Mesenchymal stem cell (in vitro differentiated cells and primary cell): ENCODE measurements around the gene PPP1CB. TPM values are rescaled to one million over a fixed set of nuclear protein-coding genes. Genes with fewer than 3 reads are reported as not detected.
A peak's percentile ranks its signal among the peaks of the same experiment; 100 is the strongest.

ENCODE experiments used
- DNase-seq: peaks from one replicate; pipeline ENCODE4 v3.0.0-alpha.2; 2013
- H2AFZ ChIP-seq: one replicate; pipeline ENCODE4 v1.6.1; 2013; ENCODE audit warnings: low read depth, mild to moderate bottlenecking, control low read depth, inconsistent platforms, low read length, moderate library complexity
- H2AK5ac ChIP-seq: 2 replicates; pipeline ENCODE4 v1.6.1; 2013; ENCODE audit warnings: low read length, moderate library complexity, mild to moderate bottlenecking, inconsistent platforms; ENCODE audit not compliant: severe bottlenecking
- H2BK120ac ChIP-seq: one replicate; pipeline ENCODE4 v1.6.1; 2013; ENCODE audit warnings: low read depth, mild to moderate bottlenecking, inconsistent platforms, low read length, moderate library complexity
- H2BK12ac ChIP-seq, 2 experiments: one replicate each; pipeline ENCODE4 v1.6.1; 2013; ENCODE audit warnings: inconsistent platforms in 2 of 2, low read length in 2 of 2, mild to moderate bottlenecking in 2 of 2, moderate library complexity in 2 of 2, control low read depth in 1 of 2
- H2BK15ac ChIP-seq: one replicate; pipeline ENCODE4 v1.6.1; 2013; ENCODE audit warnings: mild to moderate bottlenecking, low read depth, inconsistent platforms; ENCODE audit not compliant: poor library complexity, severe bottlenecking
- H2BK5ac ChIP-seq: 2 replicates; pipeline ENCODE4 v1.6.1; 2013; ENCODE audit warnings: low read depth, mild to moderate bottlenecking, low read length, control low read depth, inconsistent platforms; ENCODE audit not compliant: poor library complexity, severe bottlenecking
- H3K14ac ChIP-seq, 2 experiments: one replicate each; pipeline ENCODE4 v1.6.1; 2013; ENCODE audit warnings: inconsistent platforms in 2 of 2, low read length in 2 of 2, control low read depth in 1 of 2, mild to moderate bottlenecking in 1 of 2, moderate library complexity in 1 of 2
- H3K18ac ChIP-seq, 2 experiments: one replicate each; pipeline ENCODE4 v1.6.1; 2013; ENCODE audit warnings: inconsistent platforms in 2 of 2, low read length in 2 of 2, control low read depth in 1 of 2, low read depth in 1 of 2, mild to moderate bottlenecking in 1 of 2
- H3K23ac ChIP-seq, 2 experiments: one replicate each; pipeline ENCODE4 v1.6.1; 2013; ENCODE audit warnings: inconsistent platforms in 2 of 2, low read length in 2 of 2, mild to moderate bottlenecking in 2 of 2, moderate library complexity in 2 of 2, control low read depth in 1 of 2
- H3K27ac ChIP-seq: 2 replicates; pipeline ENCODE4 v1.5.1; 2013; ENCODE audit warnings: mild to moderate bottlenecking, moderate library complexity, low read length, control low read depth, inconsistent platforms; ENCODE audit not compliant: poor library complexity, severe bottlenecking
- H3K27me3 ChIP-seq, 2 experiments: 2 replicates each; pipeline versions ENCODE4 v1.6.1 to v1.7.0; 2013; ENCODE audit warnings: low read length in 2 of 2, mild to moderate bottlenecking in 2 of 2, moderate library complexity in 2 of 2, control low read depth in 1 of 2, inconsistent platforms in 1 of 2; ENCODE audit not compliant: control insufficient read depth in 1 of 2, insufficient read depth in 1 of 2
- H3K36me3 ChIP-seq, 2 experiments: 2 replicates each; pipeline versions ENCODE4 v1.6.1 to v1.7.0; 2013; ENCODE audit warnings: low read length in 2 of 2, control low read depth in 1 of 2, inconsistent platforms in 1 of 2, low read depth in 1 of 2, mild to moderate bottlenecking in 1 of 2; ENCODE audit not compliant: insufficient read depth in 2 of 2, control insufficient read depth in 1 of 2
- H3K4ac ChIP-seq, 2 experiments: one replicate each; pipeline ENCODE4 v1.6.1; 2013; ENCODE audit warnings: inconsistent platforms in 2 of 2, low read length in 2 of 2, mild to moderate bottlenecking in 2 of 2, moderate library complexity in 2 of 2, control low read depth in 1 of 2, low read depth in 1 of 2
- H3K4me1 ChIP-seq: 2 replicates; pipeline ENCODE4 v1.6.1; 2013; ENCODE audit warnings: low read depth, low read length, control low read depth; ENCODE audit not compliant: control insufficient read depth, insufficient read depth
- H3K4me2 ChIP-seq: 2 replicates; pipeline ENCODE4 v1.6.1; 2013; ENCODE audit warnings: low read length, mild to moderate bottlenecking, inconsistent platforms; ENCODE audit not compliant: poor library complexity, severe bottlenecking
- H3K4me3 ChIP-seq, 2 experiments: 2 replicates each; pipeline versions ENCODE4 v1.5.1 to v1.7.0; 2013; ENCODE audit warnings: low read length in 2 of 2, mild to moderate bottlenecking in 2 of 2, control low read depth in 1 of 2, low read depth in 1 of 2; ENCODE audit not compliant: insufficient read depth in 1 of 2
- H3K79me1 ChIP-seq: replicated peaks from 2 replicates; pipeline ENCODE4 v1.6.1; 2013; ENCODE audit warnings: mild to moderate bottlenecking, control low read depth, low read length, inconsistent platforms; ENCODE audit not compliant: poor library complexity, severe bottlenecking
- H3K9ac ChIP-seq: 2 replicates; pipeline ENCODE4 v1.7.0; 2013; ENCODE audit warnings: mild to moderate bottlenecking, low read length, moderate library complexity
- H3K9me3 ChIP-seq: 2 replicates; pipeline ENCODE4 v1.7.0; 2013; ENCODE audit warnings: mild to moderate bottlenecking, low read length; ENCODE audit not compliant: control insufficient read depth
- H4K8ac ChIP-seq: one replicate; pipeline ENCODE4 v1.6.1; 2013; ENCODE audit warnings: inconsistent platforms, mild to moderate bottlenecking, low read length, moderate library complexity
- H4K91ac ChIP-seq: one replicate; pipeline ENCODE4 v1.6.1; 2013; ENCODE audit warnings: mild to moderate bottlenecking, low read length, inconsistent platforms
- WGBS: methylation state at CpG from one replicate; pipeline ENCODE4 v1.1.7; 2013; ENCODE audit warnings: mixed read lengths; 5-methylcytosine and 5-hydroxymethylcytosine counted together
- polyA plus RNA-seq, 2 experiments: library from polyadenylated mRNA; stranded (reverse); fragments of 200-250 nt; gene quantifications; one replicate each; pipeline ENCODE4 v1.2.3, GENCODE V29; 2013

The PPP1CB gene
- 80.9 TPM for polyA plus RNA-seq (2013, experiment 1 of 2)
- 88.4 TPM for polyA plus RNA-seq (2013, experiment 2 of 2)

DNA sequence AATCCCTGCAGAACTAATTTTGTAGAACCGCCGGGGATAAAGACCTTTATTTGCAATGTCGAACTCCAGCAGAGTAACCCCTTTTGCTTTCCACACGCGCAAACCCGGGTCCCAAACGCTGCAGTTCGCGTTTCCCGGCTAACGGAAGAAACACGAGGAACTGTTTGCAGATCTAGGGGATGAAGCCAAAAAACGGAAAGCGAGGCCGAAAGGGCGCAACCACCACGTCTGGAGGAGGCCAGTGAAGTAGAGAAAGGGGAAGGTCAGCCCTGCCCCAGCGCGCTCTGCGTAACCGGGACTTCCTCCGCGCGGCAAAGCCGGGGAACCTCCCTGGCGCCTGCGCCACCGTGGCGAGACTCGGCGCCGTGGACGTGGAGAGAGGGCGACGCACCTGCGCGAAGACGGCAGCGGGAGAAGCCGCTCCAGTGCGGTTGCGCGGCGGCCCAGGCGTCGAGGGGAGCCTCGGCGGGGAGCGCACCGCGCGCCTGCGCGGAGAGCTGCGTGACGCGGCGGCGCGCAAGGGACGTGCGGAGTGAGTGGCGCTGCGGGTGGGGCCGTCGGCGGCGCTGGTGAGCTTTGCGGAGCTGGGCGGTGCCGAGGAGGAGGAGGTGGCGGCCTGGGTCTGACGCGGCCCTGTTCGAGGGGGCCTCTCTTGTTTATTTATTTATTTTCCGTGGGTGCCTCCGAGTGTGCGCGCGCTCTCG, at the start of gene PPP1CB:
TSS of gene PPP1CB (plus strand) at position 579 of the 704 bp plus-strand sequence. CDS start 295 bp downstream, outside the sequence.
- H4K8ac ChIP-seq: peak within 1 kb of the TSS; percentile 84
- H3K14ac ChIP-seq: peak within 1 kb of the TSS; percentile 91 to 93
- H3K4ac ChIP-seq: peak within 1 kb of the TSS; percentile 90 to 93
- H3K4me2 ChIP-seq: peak within 1 kb of the TSS; percentile 92
- H3K9me3 ChIP-seq: no peaks in the 10 kb centered on the region
- H2AFZ ChIP-seq: peak within 1 kb of the TSS; percentile 69
- peak within 1 kb of the TSS; percentile 81 to 92 for H3K23ac ChIP-seq
- under 1% methylated on average over 70 of the region's 81 CpGs for WGBS
- peaks cover 5% of the 10 kb centered on the region for H3K4me1 ChIP-seq
- peak within 1 kb of the TSS; percentile 73 to 84 for H2BK12ac ChIP-seq
- peak within 1 kb of the TSS; percentile 92 to 99 for H3K18ac ChIP-seq
- H2BK120ac ChIP-seq: peak within 1 kb of the TSS; percentile 94
- H3K27ac ChIP-seq: peak within 1 kb of the TSS; percentile 98
- H3K4me3 ChIP-seq: peak within 1 kb of the TSS; percentile 90 to 93
- peak; percentile 96 for DNase-seq
- no peaks in the 10 kb centered on the region for H3K36me3 ChIP-seq
- peak within 1 kb of the TSS; percentile 87 for H2BK15ac ChIP-seq
- no peaks in the 10 kb centered on the region for H3K79me1 ChIP-seq
- no peaks in the 10 kb centered on the region for H3K27me3 ChIP-seq
- peak within 1 kb of the TSS; percentile 98 for H4K91ac ChIP-seq
- H3K9ac ChIP-seq: peak within 1 kb of the TSS; percentile 97
- peak within 1 kb of the TSS; percentile 83 for H2AK5ac ChIP-seq
- peak within 1 kb of the TSS; percentile 90 for H2BK5ac ChIP-seq

DNA sequence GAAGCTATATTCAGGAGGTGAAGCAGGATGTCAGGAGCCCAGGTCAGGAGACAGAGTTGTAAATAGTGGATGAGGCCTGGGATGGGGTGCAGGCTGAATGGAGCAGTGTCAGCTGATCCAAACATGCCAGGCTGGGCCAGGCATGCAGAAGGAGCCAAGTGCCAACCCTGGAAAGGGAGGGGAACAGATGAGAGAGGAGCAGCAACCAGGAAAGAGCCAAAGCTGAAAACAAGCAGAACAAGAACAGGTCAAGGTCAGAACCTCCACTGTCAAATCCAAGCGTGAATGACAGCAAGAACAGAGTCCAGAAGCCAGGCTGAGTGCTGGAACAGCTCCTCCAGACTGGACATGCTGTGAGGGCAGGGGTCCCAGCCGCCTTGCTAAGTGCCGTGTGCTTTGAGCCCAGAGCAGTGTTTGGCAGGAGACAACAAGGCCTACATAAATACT, 49.2 kb upstream of the PPP1CB start:
- 85% methylated on average over 3 of the region's 3 CpGs for WGBS
- no peak overlapping the region for H2AFZ ChIP-seq
- no peak overlapping the region for H3K4ac ChIP-seq
- peak overlapping the region; percentile 12 for H2BK15ac ChIP-seq
- H4K8ac ChIP-seq: peak overlapping the region; percentile 19
- no peak overlapping the region for H3K27ac ChIP-seq
- peaks cover 14% of the 10 kb centered on the region for H3K9me3 ChIP-seq
- DNase-seq: no peak
- H2BK120ac ChIP-seq: no peak overlapping the region
- H3K4me1 ChIP-seq: peaks cover 5% of the 10 kb centered on the region
- no peaks in the 10 kb centered on the region for H3K79me1 ChIP-seq
- no peaks in the 10 kb centered on the region for H3K36me3 ChIP-seq
- H3K18ac ChIP-seq: peak overlapping the region; percentile 9 to 83
- no peak overlapping the region for H3K4me2 ChIP-seq
- H2AK5ac ChIP-seq: no peak overlapping the region
- no peaks in the 10 kb centered on the region for H3K27me3 ChIP-seq
- H3K4me3 ChIP-seq: no peak overlapping the region
- H3K23ac ChIP-seq: no peak overlapping the region
- H4K91ac ChIP-seq: no peak overlapping the region
- H3K9ac ChIP-seq: no peak overlapping the region
- no peak overlapping the region for H2BK5ac ChIP-seq
- peak overlapping the region in 1 of 2 experiments; percentile 45 for H3K14ac ChIP-seq
- peak overlapping the region in 1 of 2 experiments; percentile 66 for H2BK12ac ChIP-seq

DNA sequence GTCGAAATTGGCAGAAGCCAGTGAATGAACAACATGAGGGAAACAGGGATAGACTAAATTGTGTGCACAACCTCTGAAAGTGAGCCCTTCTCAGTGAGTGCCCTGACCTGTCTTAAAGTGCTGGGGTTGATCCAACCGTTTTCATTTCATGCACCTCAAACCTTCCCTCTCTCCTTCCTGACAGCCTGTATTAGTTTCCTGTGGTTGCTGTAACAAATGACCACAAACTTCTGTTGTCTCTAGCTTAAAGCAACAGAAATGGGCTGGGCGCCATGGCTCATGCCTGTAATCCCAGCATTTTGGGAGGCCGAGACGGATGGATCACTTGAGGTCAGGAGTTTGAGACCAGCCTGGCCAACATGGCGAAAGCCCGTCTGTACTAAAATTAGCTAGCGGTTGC, 48.8 kb upstream of the PPP1CB start:
- no peak overlapping the region for H2BK15ac ChIP-seq

DNA sequence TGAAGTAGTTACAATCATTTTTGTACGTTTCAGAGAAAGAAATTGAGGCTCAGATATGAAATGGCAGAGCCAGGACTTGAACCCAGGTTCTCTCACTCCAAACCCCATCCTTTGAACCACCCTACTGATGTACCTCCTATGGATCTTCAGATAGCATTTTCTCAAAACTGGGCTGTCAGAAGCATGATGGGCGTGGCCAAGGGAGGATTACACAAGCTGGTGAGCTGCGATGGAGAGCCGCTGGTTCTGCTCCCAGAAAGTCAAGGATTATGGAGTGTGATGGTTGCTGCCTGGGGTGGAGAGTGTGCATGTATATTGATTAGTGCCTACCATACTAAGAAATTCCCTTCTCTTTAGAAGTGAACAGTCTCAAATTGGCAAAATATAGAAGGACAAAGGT, 47.0 kb upstream of the PPP1CB start:
- Histone ChIP-seq H3K79me1 (no peaks in the 10 kb centered on the region), H3K9me3 (peaks cover 14% of the 10 kb centered on the region)
- 93% methylated on average over 4 of the region's 4 CpGs for WGBS

More for the DNA sequence above, 48.8 kb upstream of the PPP1CB start:
- Histone ChIP-seq H3K4me3 (no peak overlapping the region), H3K4ac (no peak overlapping the region), H3K27ac (no peak overlapping the region), H3K27me3 (no peaks in the 10 kb centered on the region), H3K36me3 (no peaks in the 10 kb centered on the region), H3K4me2 (no peak overlapping the region), H4K91ac (no peak overlapping the region), H2AK5ac (no peak overlapping the region), H2AFZ (no peak overlapping the region), H3K23ac (no peak overlapping the region), H3K9me3 (peaks cover 14% of the 10 kb centered on the region), H3K79me1 (no peaks in the 10 kb centered on the region), H3K18ac (no peak overlapping the region), H2BK120ac (no peak overlapping the region), H4K8ac (no peak overlapping the region), H2BK5ac (no peak overlapping the region), H3K4me1 (peaks cover 5% of the 10 kb centered on the region), H3K14ac (no peak overlapping the region), H2BK12ac (no peak overlapping the region), H3K9ac (no peak overlapping the region)
- DNase-seq: no peak
- 94% methylated on average over 8 of the region's 8 CpGs for WGBS

More for the DNA sequence above, 47.0 kb upstream of the PPP1CB start:
- Histone ChIP-seq H2BK120ac (no peak overlapping the region), H2AK5ac (no peak overlapping the region), H3K36me3 (no peaks in the 10 kb centered on the region), H3K4me2 (no peak overlapping the region), H3K9ac (no peak overlapping the region), H2BK5ac (no peak overlapping the region), H3K27me3 (no peaks in the 10 kb centered on the region), H2BK12ac (no peak overlapping the region), H2AFZ (no peak overlapping the region), H4K8ac (no peak overlapping the region), H3K4me1 (peaks cover 5% of the 10 kb centered on the region), H3K4ac (no peak overlapping the region), H3K23ac (no peak overlapping the region), H3K4me3 (no peak overlapping the region), H3K27ac (no peak overlapping the region), H3K14ac (no peak overlapping the region), H2BK15ac (no peak overlapping the region), H3K18ac (no peak overlapping the region), H4K91ac (no peak overlapping the region)
- no peak for DNase-seq
